Esophagus muscularis mucosa (tissue), 4 donors: Measurements from ENCODE around the gene ANKRD33B.

Experiments used
- EP300 ChIP-seq: sonication (generic); formaldehyde crosslinking; IDR thresholded peaks from one replicate; pipeline ENCODE4 v1.6.1; 2017; ENCODE audit warnings: antibody characterized with exemption
- POLR2A ChIP-seq: fragments of 450-650 bp; IDR thresholded peaks from one replicate; pipeline ENCODE4 v1.6.1; 2017; ENCODE audit warnings: antibody characterized with exemption, moderate library complexity, mild to moderate bottlenecking, low read depth
- TF ChIP-seq, protein P1 (sequence below), 3 experiments: fragments of 200-600 bp in 2 of 3; fragments of 450-650 bp in 1 of 3; sonication (generic) in 2 of 3; IDR thresholded peaks; one replicate each; pipeline ENCODE4 v1.5.1; 2017 to 2019; ENCODE audit warnings: antibody characterized with exemption in 3 of 3, mild to moderate bottlenecking in 2 of 3, moderate library complexity in 1 of 3

DNA sequence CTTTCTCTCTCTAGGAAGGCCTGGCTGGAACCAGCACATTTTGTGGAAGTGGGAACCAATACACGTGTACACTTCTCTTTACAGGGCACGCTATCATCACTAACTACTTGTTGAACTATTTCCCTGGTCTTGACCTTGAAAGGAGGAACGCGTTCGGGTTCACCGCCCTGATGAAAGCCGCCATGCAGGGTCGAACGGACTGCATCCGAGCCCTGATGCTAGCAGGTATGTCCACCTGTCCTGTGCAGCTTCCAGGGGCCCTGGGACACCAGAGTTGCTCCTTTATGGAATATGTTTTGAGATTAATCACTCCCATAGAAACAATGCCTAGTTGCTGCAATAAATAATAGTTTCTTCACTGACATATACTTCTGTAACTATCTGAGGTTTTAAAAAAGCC, 74.1 kb downstream of the ANKRD33B start:
- TF ChIP-seq, protein P1, sequence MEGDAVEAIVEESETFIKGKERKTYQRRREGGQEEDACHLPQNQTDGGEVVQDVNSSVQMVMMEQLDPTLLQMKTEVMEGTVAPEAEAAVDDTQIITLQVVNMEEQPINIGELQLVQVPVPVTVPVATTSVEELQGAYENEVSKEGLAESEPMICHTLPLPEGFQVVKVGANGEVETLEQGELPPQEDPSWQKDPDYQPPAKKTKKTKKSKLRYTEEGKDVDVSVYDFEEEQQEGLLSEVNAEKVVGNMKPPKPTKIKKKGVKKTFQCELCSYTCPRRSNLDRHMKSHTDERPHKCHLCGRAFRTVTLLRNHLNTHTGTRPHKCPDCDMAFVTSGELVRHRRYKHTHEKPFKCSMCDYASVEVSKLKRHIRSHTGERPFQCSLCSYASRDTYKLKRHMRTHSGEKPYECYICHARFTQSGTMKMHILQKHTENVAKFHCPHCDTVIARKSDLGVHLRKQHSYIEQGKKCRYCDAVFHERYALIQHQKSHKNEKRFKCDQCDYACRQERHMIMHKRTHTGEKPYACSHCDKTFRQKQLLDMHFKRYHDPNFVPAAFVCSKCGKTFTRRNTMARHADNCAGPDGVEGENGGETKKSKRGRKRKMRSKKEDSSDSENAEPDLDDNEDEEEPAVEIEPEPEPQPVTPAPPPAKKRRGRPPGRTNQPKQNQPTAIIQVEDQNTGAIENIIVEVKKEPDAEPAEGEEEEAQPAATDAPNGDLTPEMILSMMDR (IDR thresholded peaks at IDR 0.05) = no peak
- no peak for TF ChIP-seq EP300
- no peak for TF ChIP-seq POLR2A
